ENCODE results near the gene RND3.

The RND3 gene

DNA sequence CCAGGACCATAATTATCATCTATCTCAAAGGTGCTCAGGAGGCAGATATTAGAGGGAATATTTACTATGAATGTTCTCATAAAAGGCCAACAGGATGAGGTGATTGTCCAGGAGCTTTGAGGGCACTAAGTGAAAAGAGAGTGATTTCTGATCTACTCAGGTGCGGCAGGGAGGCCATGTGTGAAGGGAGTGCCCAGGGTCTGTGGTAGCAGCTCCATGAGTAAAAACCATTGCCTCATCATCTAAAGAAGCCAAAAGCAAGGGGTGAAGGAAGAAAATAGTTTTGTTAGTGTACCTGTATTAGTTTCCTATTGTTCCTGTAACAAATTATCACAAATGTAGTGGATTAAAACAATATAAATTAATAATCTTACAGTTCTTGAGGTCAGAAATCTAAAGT is 22.5 kb downstream of the RND3 start:
- no peaks in the 10 kb centered on the region for H3K27me3 ChIP-seq (ENCODE audit: control insufficient read depth, insufficient read depth, low read length)
- H3K4me1 ChIP-seq (ENCODE audit: control insufficient read depth, insufficient read depth, low read length): no peaks in the 10 kb centered on the region; the same call in 1 of the 2 replicates
- no peak overlapping the region for H3K4me3 ChIP-seq (ENCODE audit: low read depth, low read length)
- H3K27ac ChIP-seq (ENCODE audit: low read depth, low read length): no peak overlapping the region
- H3K36me3 ChIP-seq (ENCODE audit: control insufficient read depth, insufficient read depth, low read length): peaks cover 25% of the 10 kb centered on the region
- no peak overlapping the region for H3K9ac ChIP-seq (ENCODE audit: low read depth, low read length)
- H3K9me3 ChIP-seq (ENCODE audit: control insufficient read depth, insufficient read depth, low read length): no peaks in the 10 kb centered on the region

DNA sequence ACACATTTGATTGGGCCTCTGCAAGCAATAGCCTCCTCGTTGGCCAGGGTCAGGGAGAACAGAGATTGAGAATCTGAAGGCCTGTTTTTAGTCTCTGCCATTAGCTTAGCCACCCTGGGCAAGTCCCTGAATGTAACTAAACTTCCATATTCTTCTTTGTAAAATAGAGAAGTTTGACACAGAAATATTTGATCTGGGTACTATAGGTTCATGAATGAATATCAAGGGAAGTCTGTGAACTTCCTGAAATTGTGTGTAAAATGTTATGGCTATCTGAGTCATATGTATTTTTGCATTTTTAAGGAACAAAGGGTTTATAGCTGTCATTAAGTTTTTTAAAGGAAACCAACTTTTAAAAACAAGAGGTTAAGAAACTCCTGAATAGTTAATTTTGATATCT is 23.2 kb downstream of the RND3 start:
- Histone ChIP-seq H3K4me1 (ENCODE audit: control insufficient read depth, insufficient read depth, low read length) (no peaks in the 10 kb centered on the region; the same call in 1 of the 2 replicates), H3K27me3 (ENCODE audit: control insufficient read depth, insufficient read depth, low read length) (no peaks in the 10 kb centered on the region), H3K9me3 (ENCODE audit: control insufficient read depth, insufficient read depth, low read length) (no peaks in the 10 kb centered on the region), H3K9ac (ENCODE audit: low read depth, low read length) (no peak overlapping the region), H3K36me3 (ENCODE audit: control insufficient read depth, insufficient read depth, low read length) (peaks cover 18% of the 10 kb centered on the region), H3K27ac (ENCODE audit: low read depth, low read length) (no peak overlapping the region), H3K4me3 (ENCODE audit: low read depth, low read length) (no peak overlapping the region)

- Histone ChIP-seq H3K27ac (ENCODE audit: low read depth, low read length) (no peak overlapping the region), H3K9ac (ENCODE audit: low read depth, low read length) (no peak overlapping the region), H3K9me3 (ENCODE audit: control insufficient read depth, insufficient read depth, low read length) (no peaks in the 10 kb centered on the region), H3K4me1 (ENCODE audit: control insufficient read depth, insufficient read depth, low read length) (no peaks in the 10 kb centered on the region; the same call in 1 of the 2 replicates), H3K4me3 (ENCODE audit: low read depth, low read length) (no peak overlapping the region), H3K36me3 (ENCODE audit: control insufficient read depth, insufficient read depth, low read length) (peaks cover 3% of the 10 kb centered on the region; the same call in 1 of the 2 replicates), H3K27me3 (ENCODE audit: control insufficient read depth, insufficient read depth, low read length) (no peaks in the 10 kb centered on the region)
Observed at GRCh38 chr2:150462770-150463169, 24.7 kb downstream of the RND3 start.

DNA sequence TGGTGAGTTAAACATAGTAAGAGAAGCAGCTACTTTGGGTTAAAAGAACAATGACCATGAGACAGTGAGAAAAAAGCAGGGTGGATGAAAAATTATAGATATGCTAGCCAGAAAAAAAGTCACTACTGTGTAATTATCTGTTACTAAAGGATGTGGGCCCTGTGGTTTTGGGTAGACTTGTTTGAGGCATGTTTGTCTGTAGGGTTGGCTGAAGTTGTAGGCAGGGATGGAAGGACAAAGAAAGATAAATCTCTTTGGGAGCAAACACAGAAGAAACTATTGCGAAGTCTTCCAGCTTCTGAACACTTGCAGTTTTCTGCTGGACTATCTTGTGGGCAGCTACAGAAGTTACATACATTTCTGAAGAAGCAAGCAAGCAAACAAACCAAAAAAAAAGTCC is 28.2 kb downstream of the RND3 start:
- Histone ChIP-seq H3K4me3 (ENCODE audit: low read depth, low read length) (no peak overlapping the region), H3K9me3 (ENCODE audit: control insufficient read depth, insufficient read depth, low read length) (no peaks in the 10 kb centered on the region), H3K4me1 (ENCODE audit: control insufficient read depth, insufficient read depth, low read length) (no peaks in the 10 kb centered on the region), H3K36me3 (ENCODE audit: control insufficient read depth, insufficient read depth, low read length) (no peaks in the 10 kb centered on the region), H3K9ac (ENCODE audit: low read depth, low read length) (no peak overlapping the region), H3K27me3 (ENCODE audit: control insufficient read depth, insufficient read depth, low read length) (no peaks in the 10 kb centered on the region), H3K27ac (ENCODE audit: low read depth, low read length) (no peak overlapping the region)

DNA sequence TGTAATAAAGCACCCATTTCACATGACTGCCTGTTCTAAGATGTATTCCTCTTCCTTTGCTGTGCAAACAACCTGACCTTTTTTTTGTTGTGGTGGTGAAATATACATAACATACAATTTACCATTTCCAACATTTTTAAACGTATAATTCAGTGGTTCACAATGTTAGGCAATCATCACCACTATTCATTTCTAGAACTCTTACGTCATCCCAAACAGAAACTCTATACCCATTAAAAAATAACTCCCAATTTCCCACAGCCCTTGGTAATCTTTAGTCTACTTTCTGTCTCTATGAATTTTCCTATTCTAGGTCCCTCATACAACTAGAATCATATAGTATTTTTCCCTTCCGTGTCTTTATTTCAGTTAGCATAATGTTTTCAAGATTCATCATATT is 36.7 kb downstream of the RND3 start:
- Histone ChIP-seq H3K9me3 (ENCODE audit: control insufficient read depth, insufficient read depth, low read length) (no peaks in the 10 kb centered on the region), H3K27ac (ENCODE audit: low read depth, low read length) (no peak overlapping the region), H3K4me3 (ENCODE audit: low read depth, low read length) (no peak overlapping the region), H3K4me1 (ENCODE audit: control insufficient read depth, insufficient read depth, low read length) (no peaks in the 10 kb centered on the region), H3K36me3 (ENCODE audit: control insufficient read depth, insufficient read depth, low read length) (no peaks in the 10 kb centered on the region), H3K27me3 (ENCODE audit: control insufficient read depth, insufficient read depth, low read length) (no peaks in the 10 kb centered on the region), H3K9ac (ENCODE audit: low read depth, low read length) (no peak overlapping the region)

DNA sequence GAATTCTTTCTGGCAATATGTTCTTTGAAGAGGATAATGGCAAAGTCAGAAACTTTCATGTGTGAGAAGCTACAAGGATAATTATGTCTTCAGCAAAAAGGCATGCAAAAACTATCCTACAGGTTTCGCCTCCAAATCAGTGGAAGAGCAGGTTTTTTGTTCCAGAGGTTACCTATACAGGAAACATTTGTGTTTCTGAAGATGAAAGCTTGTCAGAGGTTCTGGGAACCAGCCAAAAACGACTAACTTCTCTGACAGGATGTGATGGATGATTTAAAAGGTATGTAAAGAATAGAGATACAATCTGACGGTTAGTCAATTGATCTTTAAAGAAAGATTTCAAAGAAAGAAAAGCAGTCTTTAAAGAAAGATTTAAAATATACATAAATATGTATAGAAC is 37.6 kb downstream of the RND3 start:
- Histone ChIP-seq H3K36me3 (ENCODE audit: control insufficient read depth, insufficient read depth, low read length) (no peaks in the 10 kb centered on the region), H3K27me3 (ENCODE audit: control insufficient read depth, insufficient read depth, low read length) (no peaks in the 10 kb centered on the region), H3K4me3 (ENCODE audit: low read depth, low read length) (no peak overlapping the region), H3K27ac (ENCODE audit: low read depth, low read length) (no peak overlapping the region), H3K9me3 (ENCODE audit: control insufficient read depth, insufficient read depth, low read length) (no peaks in the 10 kb centered on the region), H3K4me1 (ENCODE audit: control insufficient read depth, insufficient read depth, low read length) (no peaks in the 10 kb centered on the region), H3K9ac (ENCODE audit: low read depth, low read length) (no peak overlapping the region)

- no peaks in the 10 kb centered on the region for H3K27me3 ChIP-seq (ENCODE audit: control insufficient read depth, insufficient read depth, low read length)
- H3K9me3 ChIP-seq (ENCODE audit: control insufficient read depth, insufficient read depth, low read length): no peaks in the 10 kb centered on the region
- no peak overlapping the region for H3K4me3 ChIP-seq (ENCODE audit: low read depth, low read length)
- no peaks in the 10 kb centered on the region for H3K36me3 ChIP-seq (ENCODE audit: control insufficient read depth, insufficient read depth, low read length)
- no peaks in the 10 kb centered on the region for H3K4me1 ChIP-seq (ENCODE audit: control insufficient read depth, insufficient read depth, low read length)
- H3K27ac ChIP-seq (ENCODE audit: low read depth, low read length): no peak overlapping the region
- no peak overlapping the region for H3K9ac ChIP-seq (ENCODE audit: low read depth, low read length)
Observed at GRCh38 chr2:150445398-150445797, 42.1 kb downstream of the RND3 start.

DNA sequence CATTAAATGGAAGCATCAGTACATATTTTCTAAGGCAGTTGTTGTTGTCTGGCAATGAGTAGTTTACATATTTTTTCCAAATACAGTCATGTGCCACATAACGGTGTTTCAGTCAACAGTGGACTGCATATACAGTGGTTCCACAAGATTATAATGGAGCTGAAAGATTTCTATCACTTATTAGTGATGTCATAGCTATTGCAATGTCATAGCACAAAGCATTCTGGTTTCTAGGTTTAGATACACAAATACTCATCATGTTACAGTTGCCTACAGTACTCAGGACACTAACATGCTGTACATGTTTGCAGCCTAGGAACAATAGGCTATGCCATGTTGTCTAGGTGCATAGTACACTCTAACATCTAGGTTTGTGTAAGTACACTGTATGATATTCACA is 45.0 kb downstream of the RND3 start:
- Histone ChIP-seq H3K27me3 (ENCODE audit: control insufficient read depth, insufficient read depth, low read length) (no peaks in the 10 kb centered on the region), H3K27ac (ENCODE audit: low read depth, low read length) (no peak overlapping the region), H3K4me1 (ENCODE audit: control insufficient read depth, insufficient read depth, low read length) (no peaks in the 10 kb centered on the region), H3K36me3 (ENCODE audit: control insufficient read depth, insufficient read depth, low read length) (no peaks in the 10 kb centered on the region), H3K9me3 (ENCODE audit: control insufficient read depth, insufficient read depth, low read length) (no peaks in the 10 kb centered on the region), H3K4me3 (ENCODE audit: low read depth, low read length) (no peak overlapping the region), H3K9ac (ENCODE audit: low read depth, low read length) (no peak overlapping the region)

DNA sequence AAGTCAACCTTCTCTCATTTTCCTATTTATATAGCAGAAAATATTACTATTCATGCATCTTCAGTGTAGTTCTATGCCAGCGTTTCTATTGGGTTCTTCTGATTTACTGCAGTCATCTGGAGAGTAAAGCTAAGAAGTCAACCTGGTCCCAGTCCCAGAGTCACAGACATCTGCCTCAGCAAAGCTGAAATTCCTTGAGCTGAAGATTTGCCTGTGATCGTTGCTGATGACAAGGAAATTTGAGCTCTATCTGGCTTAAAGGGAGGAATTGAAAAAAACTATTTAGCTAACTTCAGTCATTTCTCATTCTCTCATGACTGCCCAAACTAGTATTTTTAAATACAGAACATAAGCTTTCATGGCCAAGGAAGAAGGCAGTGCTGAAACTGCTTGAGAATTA is 45.7 kb downstream of the RND3 start:
- Histone ChIP-seq H3K9ac (ENCODE audit: low read depth, low read length) (no peak overlapping the region), H3K27ac (ENCODE audit: low read depth, low read length) (no peak overlapping the region), H3K4me1 (ENCODE audit: control insufficient read depth, insufficient read depth, low read length) (no peaks in the 10 kb centered on the region)

DNA sequence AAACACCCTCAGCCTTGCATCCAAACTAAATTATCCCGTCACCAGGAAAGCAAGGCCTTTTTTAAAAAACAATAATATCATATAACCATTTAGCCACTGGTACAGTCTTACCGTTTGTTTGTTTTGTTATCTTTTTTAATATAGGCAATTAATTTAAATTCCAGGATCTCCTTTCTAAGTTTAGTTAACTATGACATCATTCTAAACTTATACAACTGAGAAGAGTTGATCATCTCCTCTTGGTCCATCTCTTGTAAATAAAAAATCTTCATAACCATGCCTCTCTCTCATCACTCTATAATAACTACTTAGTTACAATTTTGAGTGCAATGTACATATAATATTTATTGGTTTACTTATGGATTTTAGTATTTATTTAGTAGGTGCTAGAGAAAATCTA is 46.2 kb downstream of the RND3 start:
- Histone ChIP-seq H3K36me3 (ENCODE audit: control insufficient read depth, insufficient read depth, low read length) (no peaks in the 10 kb centered on the region), H3K9me3 (ENCODE audit: control insufficient read depth, insufficient read depth, low read length) (no peaks in the 10 kb centered on the region), H3K27ac (ENCODE audit: low read depth, low read length) (no peak overlapping the region), H3K9ac (ENCODE audit: low read depth, low read length) (no peak overlapping the region), H3K27me3 (ENCODE audit: control insufficient read depth, insufficient read depth, low read length) (no peaks in the 10 kb centered on the region), H3K4me3 (ENCODE audit: low read depth, low read length) (no peak overlapping the region), H3K4me1 (ENCODE audit: control insufficient read depth, insufficient read depth, low read length) (no peaks in the 10 kb centered on the region)

More for the DNA sequence above, 45.7 kb downstream of the RND3 start:
- no peaks in the 10 kb centered on the region for H3K27me3 ChIP-seq (ENCODE audit: control insufficient read depth, insufficient read depth, low read length)
- H3K9me3 ChIP-seq (ENCODE audit: control insufficient read depth, insufficient read depth, low read length): no peaks in the 10 kb centered on the region
- no peaks in the 10 kb centered on the region for H3K36me3 ChIP-seq (ENCODE audit: control insufficient read depth, insufficient read depth, low read length)
- no peak overlapping the region for H3K4me3 ChIP-seq (ENCODE audit: low read depth, low read length)

DNA sequence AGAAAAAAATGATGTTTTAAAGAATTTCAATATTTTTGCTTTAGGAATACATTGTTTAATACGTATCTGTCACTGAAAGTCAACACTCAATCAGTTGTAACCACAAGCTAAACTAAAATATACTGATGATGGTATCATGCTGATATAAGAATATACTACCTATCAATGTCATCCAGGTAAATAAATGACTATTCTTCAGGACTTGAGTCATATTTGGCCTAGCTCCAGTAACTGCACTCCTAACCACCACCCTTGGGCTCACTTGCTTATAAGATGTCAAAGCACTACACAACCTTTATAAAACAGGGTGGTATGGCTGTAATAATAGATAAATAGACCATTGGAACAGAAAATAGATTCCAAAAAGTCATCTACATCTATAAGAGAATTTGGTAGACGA is 48.8 kb downstream of the RND3 start:
- Histone ChIP-seq H3K4me3 (ENCODE audit: low read depth, low read length) (no peak overlapping the region), H3K27me3 (ENCODE audit: control insufficient read depth, insufficient read depth, low read length) (no peaks in the 10 kb centered on the region), H3K9ac (ENCODE audit: low read depth, low read length) (no peak overlapping the region), H3K27ac (ENCODE audit: low read depth, low read length) (no peak overlapping the region), H3K9me3 (ENCODE audit: control insufficient read depth, insufficient read depth, low read length) (peaks cover 4% of the 10 kb centered on the region; the same call in 1 of the 2 replicates), H3K4me1 (ENCODE audit: control insufficient read depth, insufficient read depth, low read length) (no peaks in the 10 kb centered on the region), H3K36me3 (ENCODE audit: control insufficient read depth, insufficient read depth, low read length) (no peaks in the 10 kb centered on the region)

- Histone ChIP-seq H3K9ac (ENCODE audit: low read depth, low read length) (no peak overlapping the region), H3K4me3 (ENCODE audit: low read depth, low read length) (no peak overlapping the region), H3K27me3 (ENCODE audit: control insufficient read depth, insufficient read depth, low read length) (no peaks in the 10 kb centered on the region), H3K36me3 (ENCODE audit: control insufficient read depth, insufficient read depth, low read length) (no peaks in the 10 kb centered on the region), H3K4me1 (ENCODE audit: control insufficient read depth, insufficient read depth, low read length) (no peaks in the 10 kb centered on the region), H3K9me3 (ENCODE audit: control insufficient read depth, insufficient read depth, low read length) (peaks cover 4% of the 10 kb centered on the region; the same call in 1 of the 2 replicates), H3K27ac (ENCODE audit: low read depth, low read length) (no peak overlapping the region)
Observed at GRCh38 chr2:150438041-150438440, 49.4 kb downstream of the RND3 start.
